HG02970 (cell line): ENCODE measurements around the gene GPI.

Experiments
- ATAC-seq: cut with Tn5 transposase; IDR thresholded peaks from one replicate; pipeline ENCODE4 v1.9.1; 2021; ENCODE audit warnings: mild to moderate bottlenecking, moderate library complexity, moderate number of reproducible peaks; ENCODE audit not compliant: unreplicated experiment, low FRiP score

The GPI gene

GRCh38 chr19:34448191-34448590 lies 83.2 kb downstream of the GPI start:
- ATAC-seq = no peak
